ENCODE data around the gene SCN8A.

The SCN8A gene

DNA sequence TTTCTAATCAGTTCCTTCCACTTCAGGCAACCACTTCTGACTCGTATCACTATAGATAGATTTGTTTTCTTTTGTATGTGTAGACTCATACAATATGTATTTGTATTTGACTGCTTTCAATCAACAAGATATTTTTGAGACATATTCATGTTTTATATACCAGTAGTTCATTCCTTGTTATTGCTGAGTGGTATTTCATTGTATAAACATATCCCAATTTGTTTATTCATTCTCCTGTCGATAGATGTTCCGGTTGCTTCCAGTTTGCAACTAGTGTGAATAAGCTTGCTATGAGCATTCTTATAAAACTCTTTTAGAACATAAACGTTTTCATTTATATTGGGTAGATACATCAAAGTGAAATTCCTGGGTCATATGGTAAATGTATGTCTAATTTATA, 138.3 kb downstream of the SCN8A start:
- H3K9me3 ChIP-seq (ENCODE audit: control insufficient read depth, insufficient read depth, low read length): no peaks in the 10 kb centered on the region; the same call in 1 of the 2 replicates
- H3K4me1 ChIP-seq (ENCODE audit: insufficient read depth, low read length): no peaks in the 10 kb centered on the region
- no peak overlapping the region for H3K9ac ChIP-seq (ENCODE audit: low read depth, low read length)
- H3K36me3 ChIP-seq (ENCODE audit: insufficient read depth, low read length): no peaks in the 10 kb centered on the region

GRCh38 chr12:51730745-51731144, 139.7 kb downstream of the SCN8A start:
- H3K4me1 ChIP-seq (ENCODE audit: insufficient read depth, low read length): no peaks in the 10 kb centered on the region
- H3K9me3 ChIP-seq (ENCODE audit: control insufficient read depth, insufficient read depth, low read length): no peaks in the 10 kb centered on the region; the same call in 1 of the 2 replicates
- H3K36me3 ChIP-seq (ENCODE audit: insufficient read depth, low read length): no peaks in the 10 kb centered on the region
- no peak overlapping the region for H3K9ac ChIP-seq (ENCODE audit: low read depth, low read length)

- Histone ChIP-seq H3K4me1 (ENCODE audit: insufficient read depth, low read length) (no peaks in the 10 kb centered on the region), H3K36me3 (ENCODE audit: insufficient read depth, low read length) (no peaks in the 10 kb centered on the region), H3K9ac (ENCODE audit: low read depth, low read length) (no peak overlapping the region), H3K9me3 (ENCODE audit: control insufficient read depth, insufficient read depth, low read length) (no peaks in the 10 kb centered on the region)
Observed at GRCh38 chr12:51740536-51740935, 149.5 kb downstream of the SCN8A start.

GRCh38 chr12:51744235-51744634, 153.2 kb downstream of the SCN8A start:
- H3K9ac ChIP-seq (ENCODE audit: low read depth, low read length): no peak overlapping the region
- H3K4me1 ChIP-seq (ENCODE audit: insufficient read depth, low read length): no peaks in the 10 kb centered on the region
- no peaks in the 10 kb centered on the region for H3K36me3 ChIP-seq (ENCODE audit: insufficient read depth, low read length)
- H3K9me3 ChIP-seq (ENCODE audit: control insufficient read depth, insufficient read depth, low read length): no peaks in the 10 kb centered on the region

DNA sequence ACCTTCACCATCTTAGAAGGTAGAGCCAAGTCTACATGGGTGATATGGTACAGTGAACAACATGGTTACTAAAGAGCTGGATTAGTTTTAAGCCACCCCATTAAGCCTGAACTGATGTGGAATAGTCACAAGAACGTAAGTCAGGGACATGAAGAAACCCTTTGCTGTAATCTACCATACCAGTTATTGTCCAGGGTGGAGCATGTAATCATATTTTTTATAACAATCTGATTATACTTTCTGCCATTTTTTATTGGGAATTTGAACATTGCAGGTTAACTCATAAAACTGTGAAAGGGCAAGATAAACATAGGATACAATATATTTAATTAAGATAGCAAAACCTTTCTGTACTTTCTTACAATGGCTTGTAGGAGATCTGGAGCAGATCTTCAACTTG, 153.9 kb downstream of the SCN8A start:
- H3K9me3 ChIP-seq (ENCODE audit: control insufficient read depth, insufficient read depth, low read length): no peaks in the 10 kb centered on the region
- H3K4me1 ChIP-seq (ENCODE audit: insufficient read depth, low read length): no peaks in the 10 kb centered on the region
- H3K36me3 ChIP-seq (ENCODE audit: insufficient read depth, low read length): no peaks in the 10 kb centered on the region
- H3K9ac ChIP-seq (ENCODE audit: low read depth, low read length): no peak overlapping the region

DNA sequence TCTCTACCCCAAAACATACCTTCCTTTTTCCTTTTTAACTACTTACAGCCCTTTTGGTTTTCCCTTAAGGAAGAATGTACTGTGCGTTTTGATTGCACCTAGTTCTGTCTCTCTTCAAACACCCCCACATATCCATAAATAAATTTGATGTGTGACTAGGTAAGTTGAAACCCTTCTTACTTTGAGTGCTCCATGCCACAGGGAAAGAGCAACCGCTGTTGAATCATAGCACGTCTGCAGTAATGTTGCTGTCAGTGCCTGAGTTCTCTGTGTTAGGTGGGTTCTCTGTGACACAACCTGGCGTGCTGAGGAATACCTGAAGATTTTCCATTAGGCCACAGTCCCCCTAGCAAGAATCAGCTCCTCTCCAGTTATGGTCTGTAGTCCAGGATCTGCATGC, 155.4 kb downstream of the SCN8A start:
- no peaks in the 10 kb centered on the region for H3K4me1 ChIP-seq (ENCODE audit: insufficient read depth, low read length)
- H3K36me3 ChIP-seq (ENCODE audit: insufficient read depth, low read length): no peaks in the 10 kb centered on the region
- H3K9me3 ChIP-seq (ENCODE audit: control insufficient read depth, insufficient read depth, low read length): no peaks in the 10 kb centered on the region
- no peak overlapping the region for H3K9ac ChIP-seq (ENCODE audit: low read depth, low read length)

DNA sequence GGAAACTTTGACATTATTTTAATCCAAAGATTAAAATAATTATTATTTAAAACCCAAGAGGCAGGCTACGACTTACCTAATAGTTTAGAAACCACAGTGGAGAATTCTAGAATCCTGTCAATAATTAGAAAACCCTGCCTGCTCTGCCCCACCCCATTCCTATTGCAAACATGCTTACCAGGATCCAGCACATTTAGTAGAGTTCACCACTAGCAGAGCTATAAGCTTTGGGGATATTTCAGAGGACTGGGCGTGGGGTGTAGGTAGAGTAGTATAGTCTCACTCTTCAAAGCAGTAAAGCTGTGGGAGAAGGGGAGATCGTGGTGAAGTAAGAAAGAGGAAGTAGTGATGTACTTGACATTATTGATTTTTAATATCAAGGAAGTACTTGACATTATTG, 157.2 kb downstream of the SCN8A start:
- Histone ChIP-seq H3K4me1 (ENCODE audit: insufficient read depth, low read length) (no peaks in the 10 kb centered on the region), H3K9me3 (ENCODE audit: control insufficient read depth, insufficient read depth, low read length) (no peaks in the 10 kb centered on the region), H3K9ac (ENCODE audit: low read depth, low read length) (no peak overlapping the region), H3K36me3 (ENCODE audit: insufficient read depth, low read length) (peaks cover 3% of the 10 kb centered on the region; the same call in 1 of the 2 replicates)

- Histone ChIP-seq H3K9me3 (ENCODE audit: control insufficient read depth, insufficient read depth, low read length) (no peaks in the 10 kb centered on the region), H3K9ac (ENCODE audit: low read depth, low read length) (no peak overlapping the region), H3K36me3 (ENCODE audit: insufficient read depth, low read length) (peaks cover 3% of the 10 kb centered on the region; the same call in 1 of the 2 replicates), H3K4me1 (ENCODE audit: insufficient read depth, low read length) (no peaks in the 10 kb centered on the region)
Observed at GRCh38 chr12:51749206-51749985, 158.4 kb downstream of the SCN8A start.

GRCh38 chr12:51749986-51750317, 158.9 kb downstream of the SCN8A start:
- Histone ChIP-seq H3K4me1 (ENCODE audit: insufficient read depth, low read length) (no peaks in the 10 kb centered on the region), H3K9ac (ENCODE audit: low read depth, low read length) (no peak overlapping the region), H3K36me3 (ENCODE audit: insufficient read depth, low read length) (peaks cover 3% of the 10 kb centered on the region; the same call in 1 of the 2 replicates), H3K9me3 (ENCODE audit: control insufficient read depth, insufficient read depth, low read length) (no peaks in the 10 kb centered on the region)

- Histone ChIP-seq H3K36me3 (ENCODE audit: insufficient read depth, low read length) (peaks cover 3% of the 10 kb centered on the region; the same call in 1 of the 2 replicates), H3K9me3 (ENCODE audit: control insufficient read depth, insufficient read depth, low read length) (no peaks in the 10 kb centered on the region), H3K9ac (ENCODE audit: low read depth, low read length) (no peak overlapping the region), H3K4me1 (ENCODE audit: insufficient read depth, low read length) (no peaks in the 10 kb centered on the region)
Observed at GRCh38 chr12:51751661-51752060, 160.6 kb downstream of the SCN8A start.

- no peaks in the 10 kb centered on the region for H3K4me1 ChIP-seq (ENCODE audit: insufficient read depth, low read length)
- H3K9me3 ChIP-seq (ENCODE audit: control insufficient read depth, insufficient read depth, low read length): no peaks in the 10 kb centered on the region
- no peak overlapping the region for H3K9ac ChIP-seq (ENCODE audit: low read depth, low read length)
- peaks cover 3% of the 10 kb centered on the region; the same call in 1 of the 2 replicates for H3K36me3 ChIP-seq (ENCODE audit: insufficient read depth, low read length)
Observed at GRCh38 chr12:51752234-51752889, 161.3 kb downstream of the SCN8A start.

DNA sequence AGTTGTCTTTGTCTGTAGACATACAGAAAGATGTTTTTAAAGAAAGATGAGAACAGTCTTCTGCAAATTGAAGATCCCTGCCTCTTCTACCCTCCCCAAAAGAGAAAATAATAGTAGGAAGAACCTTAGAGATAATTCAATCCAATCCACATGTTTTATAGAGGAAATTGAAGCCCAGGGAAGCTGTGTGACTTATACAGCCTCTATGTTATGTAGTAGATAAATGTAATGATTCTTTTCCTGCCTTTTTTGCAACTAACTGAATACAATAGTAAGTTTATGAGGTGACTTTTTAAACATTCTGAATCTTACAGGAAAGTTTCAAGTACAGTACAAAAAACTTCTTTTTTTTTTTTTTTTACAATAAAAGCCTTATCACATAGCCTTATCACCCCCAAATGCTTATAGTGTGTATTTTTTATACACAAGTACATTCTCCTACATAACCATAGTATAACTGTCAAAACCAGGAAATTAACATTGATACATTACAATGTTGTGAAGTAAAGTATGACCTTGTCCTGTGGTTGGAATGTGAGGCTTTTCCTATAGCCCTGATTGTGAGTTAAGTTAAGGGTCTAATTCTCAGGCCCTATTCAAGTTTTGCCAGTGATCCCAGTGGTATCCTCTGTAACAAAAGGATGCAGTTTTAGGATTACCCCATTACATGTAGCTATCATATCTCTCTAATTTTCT, 163.1 kb downstream of the SCN8A start:
- Histone ChIP-seq H3K36me3 (ENCODE audit: insufficient read depth, low read length) (peaks cover 3% of the 10 kb centered on the region; the same call in 1 of the 2 replicates), H3K4me1 (ENCODE audit: insufficient read depth, low read length) (no peaks in the 10 kb centered on the region), H3K9me3 (ENCODE audit: control insufficient read depth, insufficient read depth, low read length) (no peaks in the 10 kb centered on the region), H3K9ac (ENCODE audit: low read depth, low read length) (no peak overlapping the region)

- Histone ChIP-seq H3K9ac (ENCODE audit: low read depth, low read length) (no peak overlapping the region), H3K36me3 (ENCODE audit: insufficient read depth, low read length) (peaks cover 3% of the 10 kb centered on the region; the same call in 1 of the 2 replicates), H3K9me3 (ENCODE audit: control insufficient read depth, insufficient read depth, low read length) (no peaks in the 10 kb centered on the region), H3K4me1 (ENCODE audit: insufficient read depth, low read length) (no peaks in the 10 kb centered on the region)
Observed at GRCh38 chr12:51755251-51755650, 164.2 kb downstream of the SCN8A start.

GRCh38 chr12:51759175-51759574, 168.1 kb downstream of the SCN8A start:
- Histone ChIP-seq H3K9me3 (ENCODE audit: control insufficient read depth, insufficient read depth, low read length) (no peaks in the 10 kb centered on the region), H3K9ac (ENCODE audit: low read depth, low read length) (no peak overlapping the region), H3K4me1 (ENCODE audit: insufficient read depth, low read length) (no peaks in the 10 kb centered on the region), H3K36me3 (ENCODE audit: insufficient read depth, low read length) (no peaks in the 10 kb centered on the region; the same call in 1 of the 2 replicates)

Data from ES-I3 (cell line).